GM21515 (cell line): ENCODE results near the gene REPIN1.

Experiments used
- ATAC-seq: cut with Tn5 transposase; IDR thresholded peaks from one replicate; pipeline ENCODE4 v1.9.1; 2021; ENCODE audit not compliant: unreplicated experiment

The REPIN1 gene

GRCh38 chr7:150368096-150368883 is at the start of gene REPIN1:
REPIN1 (plus strand) TSS chr7:150368822; CDS start chr7:150369712, 890 bp downstream.
- peak; percentile 53 for ATAC-seq

DNA sequence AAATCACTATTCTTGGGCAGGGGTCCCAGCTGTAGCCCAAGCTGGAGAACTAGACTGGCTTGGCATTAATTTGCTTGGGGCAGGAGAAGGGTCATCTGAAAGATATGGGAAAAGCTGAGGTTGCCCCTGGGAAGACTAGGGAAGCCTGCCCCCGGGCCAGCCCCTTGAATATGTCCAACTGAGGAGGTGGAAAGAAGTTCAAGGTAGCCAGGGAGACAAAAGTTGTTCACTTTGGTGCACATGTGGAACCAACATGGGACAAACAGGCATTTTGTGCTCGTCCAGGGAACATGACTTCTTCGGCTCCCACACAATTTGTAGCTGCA is 46.9 kb upstream of the REPIN1 start:
- no peak for ATAC-seq

DNA sequence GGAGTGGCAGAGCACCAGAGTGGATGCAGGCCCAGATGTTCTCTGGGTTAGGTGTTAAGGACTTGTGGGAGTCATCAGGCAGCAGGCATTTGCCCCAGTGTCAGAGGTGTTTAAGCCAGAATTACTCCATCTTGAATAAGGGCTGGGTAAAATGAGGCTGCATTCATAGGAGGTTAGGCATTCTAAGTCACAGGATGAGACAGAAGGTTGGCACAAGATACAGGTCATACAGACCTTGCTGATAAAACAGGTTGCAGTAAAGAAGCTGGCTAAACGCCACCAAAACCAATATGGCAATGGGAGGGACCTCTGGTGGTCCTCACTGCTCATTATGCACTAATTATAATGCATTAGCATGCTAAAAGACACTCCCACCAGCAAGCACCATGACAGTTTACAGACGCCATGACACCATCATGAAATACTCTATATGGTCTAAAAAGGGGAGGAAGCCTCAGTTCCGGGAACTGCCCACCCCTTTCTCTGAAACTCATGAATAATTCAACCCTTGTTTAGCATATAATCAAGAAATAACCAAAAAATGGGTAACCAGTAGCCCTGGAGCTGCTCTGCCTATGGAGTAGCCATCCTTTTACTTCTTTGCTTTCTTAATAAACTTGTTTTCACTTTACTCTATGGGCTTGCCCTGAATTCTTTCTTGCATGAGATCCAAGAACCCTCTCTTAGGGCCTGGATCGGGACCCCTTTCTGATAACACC is 46.3 kb upstream of the REPIN1 start:
- peak; percentile 44 for ATAC-seq

DNA sequence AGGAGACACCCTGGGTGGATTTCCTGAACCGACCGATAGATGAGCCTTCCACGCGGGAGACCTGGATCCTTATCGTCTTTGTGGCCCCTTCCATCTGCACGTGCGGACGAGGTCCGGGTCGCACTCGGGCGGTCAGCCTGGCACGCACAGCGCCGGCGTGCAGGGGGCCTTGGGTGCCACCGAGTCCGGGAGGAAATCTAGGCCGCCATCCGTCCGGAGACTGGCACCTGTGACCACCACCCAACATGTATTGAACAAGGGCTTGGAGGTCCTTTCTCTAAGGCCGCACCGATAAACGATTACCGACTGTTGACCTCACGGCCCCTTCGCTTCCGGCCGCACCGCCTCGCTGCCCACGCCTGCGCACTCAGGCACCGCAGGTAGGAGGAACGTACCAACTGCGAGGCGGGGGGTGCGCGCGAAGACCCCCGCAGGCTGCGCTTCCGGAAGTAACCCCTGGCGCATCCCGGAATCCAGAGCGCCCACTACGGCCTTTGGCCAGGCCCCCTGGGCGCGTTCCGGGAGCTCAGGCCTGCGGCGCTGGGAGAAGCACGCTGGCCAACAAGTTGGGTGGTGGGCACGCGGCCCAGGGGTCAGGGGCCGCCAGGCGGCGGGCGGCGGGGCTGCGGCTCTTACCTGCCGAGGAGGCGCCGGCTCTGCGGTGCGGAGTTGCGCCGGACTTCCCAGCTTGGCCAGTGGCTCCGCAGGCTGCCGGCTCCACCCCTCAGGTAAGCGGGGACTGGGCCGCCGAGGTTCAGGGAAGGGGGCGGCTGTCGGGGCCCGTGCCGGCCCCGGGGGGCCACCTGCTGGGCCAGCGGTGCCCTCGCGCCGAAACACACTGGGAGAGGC is 45.6 kb upstream of the REPIN1 start, which contains the start of the genes ACTR3C and LRRC61:
Gene ACTR3C (minus strand): TSS at position 713 of the 849 bp plus-strand sequence. CDS start 28,249 bp downstream, outside the sequence.
Gene LRRC61 (plus strand): TSS at position 523 of the 849 bp plus-strand sequence. CDS start 13,507 bp downstream, outside the sequence.
- ATAC-seq, result peak; percentile 68

GRCh38 chr7:150323682-150324372 is 44.8 kb upstream of the REPIN1 start:
- ATAC-seq, result peak; percentile 11

GRCh38 chr7:150324373-150324961 is 44.2 kb upstream of the REPIN1 start:
- no peak for ATAC-seq

- ATAC-seq, result no peak
These were observed 43.5 kb upstream of the REPIN1 start for GRCh38 chr7:150325110-150325611.

GRCh38 chr7:150325901-150326300 is 42.7 kb upstream of the REPIN1 start:
- ATAC-seq, result no peak

GRCh38 chr7:150326657-150327268 is 41.9 kb upstream of the REPIN1 start:
- ATAC-seq, result no peak

DNA sequence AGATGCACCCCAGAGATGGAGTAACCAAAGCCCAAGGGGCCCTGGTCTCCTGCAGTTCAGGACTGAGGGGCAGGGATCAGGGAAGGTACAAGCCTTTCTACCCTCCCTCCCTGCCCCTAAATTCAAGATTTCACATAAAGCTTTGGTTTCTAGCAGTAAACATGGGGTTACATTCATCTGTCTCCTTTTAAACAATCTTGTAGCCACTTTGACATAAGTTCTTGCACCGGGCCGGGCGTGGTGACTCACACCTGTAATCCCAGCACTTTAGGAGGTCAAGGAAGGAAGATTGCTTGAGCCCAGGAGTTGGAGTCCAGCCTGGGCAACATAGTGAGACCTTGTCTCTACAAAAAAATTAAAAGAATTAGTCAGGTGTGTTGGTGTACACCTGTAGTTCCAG is 41.3 kb upstream of the REPIN1 start:
- ATAC-seq, result no peak

- no peak for ATAC-seq
These were observed 39.1 kb upstream of the REPIN1 start for GRCh38 chr7:150329331-150330120.

- no peak for ATAC-seq
These were observed 38.3 kb upstream of the REPIN1 start for GRCh38 chr7:150330211-150330885.

- no peak for ATAC-seq
These were observed 35.6 kb upstream of the REPIN1 start for GRCh38 chr7:150332852-150333635.

DNA sequence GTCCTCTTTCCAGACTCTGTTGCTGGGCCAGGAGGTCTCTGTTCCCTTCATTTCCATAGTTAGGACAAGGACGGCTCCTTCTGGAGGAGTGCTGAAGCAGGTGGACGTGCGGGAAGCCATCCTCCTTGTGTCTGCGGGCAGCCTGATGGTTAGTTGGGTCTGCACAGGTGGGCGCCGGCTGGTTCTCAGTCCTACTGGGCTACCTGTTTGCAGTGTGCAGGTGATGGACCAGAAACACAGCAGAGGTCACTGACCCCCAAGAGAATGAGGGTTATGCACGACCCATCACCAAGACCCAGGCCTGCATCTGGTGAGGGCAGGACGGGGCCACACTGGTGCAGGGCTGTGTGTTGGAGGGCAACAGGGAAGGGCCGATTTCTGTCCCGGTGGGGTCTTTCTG is 35.0 kb upstream of the REPIN1 start:
- ATAC-seq, result no peak

DNA sequence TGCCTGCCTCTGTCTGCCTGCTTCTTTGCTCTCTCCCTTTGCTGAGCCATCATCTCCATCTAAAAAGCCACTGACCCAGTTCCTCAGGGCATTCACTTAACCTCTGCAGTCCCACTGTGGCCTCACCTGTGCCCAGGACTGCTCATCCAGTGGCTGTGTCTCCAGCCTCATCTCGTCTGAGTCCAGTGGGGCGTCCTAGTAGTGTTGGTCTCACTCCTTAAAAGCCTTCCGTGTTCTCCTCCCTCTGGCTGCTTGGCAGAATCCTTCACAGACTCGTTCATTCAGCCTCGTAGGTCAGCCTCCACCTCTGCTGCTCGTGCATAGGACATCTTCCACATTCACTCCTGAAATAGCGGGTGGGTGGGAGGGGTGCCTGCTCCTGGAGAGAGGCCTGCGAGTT is 34.5 kb upstream of the REPIN1 start:
- ATAC-seq, result no peak

- no peak for ATAC-seq
These were observed 33.4 kb upstream of the REPIN1 start for GRCh38 chr7:150335108-150335773.

GRCh38 chr7:150335774-150336112 is 32.9 kb upstream of the REPIN1 start:
- no peak for ATAC-seq
